Measurements from ENCODE around the gene IKZF1.

GRCh38 chr7:50369143-50370026, 64.9 kb downstream of the IKZF1 start:
- peak; percentile 56 to 85 (median 68) for TF ChIP-seq CTCF (IDR thresholded peaks at IDR 0.05)
- TF ChIP-seq POLR2A (IDR thresholded peaks at IDR 0.05) = no peak
